ENCODE results near the gene CPNE9. TPM values are rescaled to one million over a fixed set of nuclear protein-coding genes. Genes with fewer than 3 reads are reported as not detected.

Gene CPNE9
- total and polyA plus RNA-seq, 8 donors: 0.15 to 0.40 (median 0.25) TPM; not detected in 2

DNA sequence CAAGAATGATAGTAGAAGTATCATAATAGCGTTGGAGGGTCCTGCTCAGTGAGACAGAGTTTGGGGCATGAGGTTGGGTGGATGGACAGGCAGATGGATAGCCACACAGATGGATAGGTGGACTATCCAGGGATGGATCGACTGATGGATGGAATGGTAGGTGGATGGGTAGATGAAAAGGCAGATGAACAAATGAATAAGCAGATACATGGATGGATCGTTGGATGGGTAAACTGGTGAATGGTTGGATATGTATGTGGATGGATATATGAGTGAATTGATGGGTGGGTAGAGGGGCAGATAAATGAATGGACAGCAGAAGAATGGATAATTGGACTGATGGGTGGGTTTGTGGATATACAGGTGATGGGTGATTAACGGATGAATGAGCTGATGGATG is 9.5 kb downstream of the CPNE9 start:
- H3K27ac ChIP-seq: no peak overlapping the region
- H3K9me3 ChIP-seq: no peaks in the 10 kb centered on the region
- H3K4me3 ChIP-seq: no peak overlapping the region
- DNase-seq: no peak
- H3K4me1 ChIP-seq: peaks cover 0 to 16% of the 10 kb centered on the region in 2 donors
- no peak for TF ChIP-seq CTCF (IDR thresholded peaks at IDR 0.05)
- no peaks in the 10 kb centered on the region for H3K27me3 ChIP-seq
- intact Hi-C loops (cut with DNase I): no loop called here
- no peak for ATAC-seq
- H3K36me3 ChIP-seq: no peaks in the 10 kb centered on the region

- Histone ChIP-seq H3K4me3 (no peak overlapping the region), H3K9me3 (no peaks in the 10 kb centered on the region), H3K27me3 (no peaks in the 10 kb centered on the region), H3K4me1 (peaks cover 0 to 16% of the 10 kb centered on the region in 2 donors), H3K27ac (peak overlapping the region in 1 of 2 donors; percentile 58), H3K36me3 (no peaks in the 10 kb centered on the region)
- TF ChIP-seq CTCF (IDR thresholded peaks at IDR 0.05): no peak
- DNase-seq: no peak
- intact Hi-C loops (cut with DNase I): no loop called here
- peak; percentile 35 for ATAC-seq
Observed at GRCh38 chr3:9715136-9715535, 11.5 kb downstream of the CPNE9 start.

- ATAC-seq: peak; percentile 97
- H3K4me3 ChIP-seq: no peak overlapping the region
- H3K4me1 ChIP-seq: peaks cover 0 to 16% of the 10 kb centered on the region in 2 donors
- peak in 2 of 4 donors; percentile 19 to 67 for DNase-seq
- no peaks in the 10 kb centered on the region for H3K27me3 ChIP-seq
- H3K9me3 ChIP-seq: no peaks in the 10 kb centered on the region
- H3K27ac ChIP-seq: peak overlapping the region in 1 of 2 donors; percentile 58
- no peaks in the 10 kb centered on the region for H3K36me3 ChIP-seq
- intact Hi-C loops (cut with DNase I): no loop called here
- TF ChIP-seq CTCF (IDR thresholded peaks at IDR 0.05): peak; percentile 25 to 58
Observed at GRCh38 chr3:9715764-9716437, 12.3 kb downstream of the CPNE9 start.

GRCh38 chr3:9716801-9717555 is 13.3 kb downstream of the CPNE9 start:
- no peak overlapping the region for H3K27ac ChIP-seq
- DNase-seq (no peak), ATAC-seq (no peak)
- H3K36me3 ChIP-seq: no peaks in the 10 kb centered on the region
- H3K27me3 ChIP-seq: no peaks in the 10 kb centered on the region
- no peaks in the 10 kb centered on the region for H3K9me3 ChIP-seq
- no peak overlapping the region for H3K4me3 ChIP-seq
- peaks cover 0 to 16% of the 10 kb centered on the region in 2 donors for H3K4me1 ChIP-seq
- no peak for TF ChIP-seq CTCF (IDR thresholded peaks at IDR 0.05)
- intact Hi-C loops (cut with DNase I): no loop called here

DNA sequence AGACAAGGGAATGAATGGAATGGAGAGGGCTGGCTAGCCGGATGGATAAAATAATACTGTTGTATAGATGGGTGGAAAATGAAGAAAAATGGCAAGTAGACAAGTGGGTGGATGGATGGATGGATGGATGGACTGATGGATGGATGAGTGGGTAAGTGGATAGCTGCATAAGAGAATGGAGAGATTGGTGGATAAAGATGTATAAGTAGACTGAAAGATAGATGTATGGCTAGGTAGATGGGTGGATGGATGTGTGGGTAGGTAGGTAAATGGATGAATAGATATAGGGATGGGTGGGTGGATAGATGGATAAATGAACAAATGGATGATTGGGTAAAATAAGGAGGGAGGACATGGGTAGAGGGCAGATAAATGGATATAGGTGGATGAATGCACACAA is 13.9 kb downstream of the CPNE9 start:
- H3K4me3 ChIP-seq: no peak overlapping the region
- intact Hi-C loops (cut with DNase I): no loop called here
- DNase-seq (no peak), ATAC-seq (no peak)
- no peaks in the 10 kb centered on the region for H3K9me3 ChIP-seq
- TF ChIP-seq CTCF (IDR thresholded peaks at IDR 0.05): no peak
- H3K27me3 ChIP-seq: no peaks in the 10 kb centered on the region
- no peaks in the 10 kb centered on the region for H3K36me3 ChIP-seq
- H3K27ac ChIP-seq: no peak overlapping the region
- peaks cover 0 to 16% of the 10 kb centered on the region in 2 donors for H3K4me1 ChIP-seq
